HEK293 (cell line): ENCODE results near the gene RNF151.

Experiments
- CTCF ChIA-PET: fragments of 350-600 bp; formaldehyde crosslinking; extraction: SDS; loops from one replicate; lab custom pipeline; 2021; ENCODE audit warnings: antibody characterized with exemption; lab: Yijun Ruan, JAX
- POLR2A ChIA-PET: fragments of 300-600 bp; formaldehyde crosslinking; extraction: SDS; loops from one replicate; lab custom pipeline; 2020; ENCODE audit warnings: antibody characterized with exemption, inconsistent platforms; lab: Yijun Ruan, JAX
- H3K27ac ChIP-seq: fragments of 200-500 bp; sonication (Bioruptor generic); 2 replicates; pipeline ENCODE4 v1.5.1; 2014; ENCODE audit warnings: low read depth, low read length, control low read depth, inconsistent platforms; ENCODE audit errors: extremely low read depth
- H3K36me3 ChIP-seq, 2 experiments: fragments of 200-500 bp in 1 of 2; sonication (Bioruptor generic) in 1 of 2; 1 replicate in 1 of 2; 2 replicates in 1 of 2; pipeline ENCODE4 v1.5.1; 2014 to 2017; ENCODE audit warnings: inconsistent platforms in 2 of 2, low read length in 2 of 2; ENCODE audit not compliant: control insufficient read depth in 2 of 2, insufficient read depth in 1 of 2
- H3K4me1 ChIP-seq: fragments of 200-500 bp; sonication (Bioruptor generic); 2 replicates; pipeline ENCODE4 v1.5.1; 2014; ENCODE audit warnings: mild to moderate bottlenecking, low read length, inconsistent platforms; ENCODE audit not compliant: control insufficient read depth, insufficient read depth
- H3K4me3 ChIP-seq: 2 replicates; pipeline ENCODE4 v1.5.1; 2011; ENCODE audit warnings: low read depth, mild to moderate bottlenecking, control low read depth, low read length, moderate library complexity
- H3K9me3 ChIP-seq: fragments of 200-500 bp; sonication (Bioruptor generic); 2 replicates; pipeline ENCODE4 v1.5.1; 2014; ENCODE audit warnings: low read depth, low read length, inconsistent platforms; ENCODE audit not compliant: control insufficient read depth, insufficient read depth
- BCL11B ChIP-seq: fragments of 450-650 bp; formaldehyde crosslinking; IDR thresholded peaks from 2 replicates; pipeline ENCODE4 v1.5.1; 2016; ENCODE audit warnings: low read depth, missing biosample characterization, missing genetic modification characterization
- EGR2 ChIP-seq: fragments of 450-650 bp; formaldehyde crosslinking; IDR thresholded peaks from 2 replicates; pipeline ENCODE4 v1.5.1; 2016; ENCODE audit warnings: low read depth, missing biosample characterization, missing genetic modification characterization
- KLF7 ChIP-seq: fragments of 450-650 bp; formaldehyde crosslinking; IDR thresholded peaks from 2 replicates; pipeline ENCODE4 v1.5.1; 2016; ENCODE audit warnings: missing biosample characterization, missing genetic modification characterization, borderline replicate concordance
- SP2 ChIP-seq: fragments of 450-650 bp; formaldehyde crosslinking; IDR thresholded peaks from 2 replicates; pipeline ENCODE4 v1.5.1; 2016; ENCODE audit warnings: missing biosample characterization, missing genetic modification characterization
- SP3 ChIP-seq: fragments of 450-650 bp; formaldehyde crosslinking; IDR thresholded peaks from 2 replicates; pipeline ENCODE4 v1.5.1; 2016; ENCODE audit warnings: missing biosample characterization, missing genetic modification characterization
- ZBTB21 ChIP-seq: fragments of 450-650 bp; formaldehyde crosslinking; IDR thresholded peaks from 2 replicates; pipeline ENCODE4 v1.5.1; 2017; ENCODE audit warnings: missing biosample characterization, missing genetic modification characterization
- ZEB2 ChIP-seq: fragments of 450-650 bp; formaldehyde crosslinking; IDR thresholded peaks from 2 replicates; pipeline ENCODE4 v1.5.1; 2016; ENCODE audit warnings: missing biosample characterization, missing genetic modification characterization
- ZNF121 ChIP-seq: fragments of 450-650 bp; formaldehyde crosslinking; IDR thresholded peaks from 2 replicates; pipeline ENCODE4 v1.5.1; 2016; ENCODE audit warnings: missing biosample characterization, missing genetic modification characterization
- ZNF202 ChIP-seq: fragments of 450-650 bp; formaldehyde crosslinking; IDR thresholded peaks from 2 replicates; pipeline ENCODE4 v1.5.1; 2016; ENCODE audit warnings: missing biosample characterization, missing genetic modification characterization, borderline replicate concordance
- ZNF221 ChIP-seq: fragments of 450-650 bp; formaldehyde crosslinking; IDR thresholded peaks from 2 replicates; pipeline ENCODE4 v1.5.1; 2017; ENCODE audit warnings: missing biosample characterization, missing genetic modification characterization, borderline replicate concordance
- ZNF223 ChIP-seq: fragments of 450-650 bp; formaldehyde crosslinking; IDR thresholded peaks from 2 replicates; pipeline ENCODE4 v1.5.1; 2016; ENCODE audit warnings: missing biosample characterization, missing genetic modification characterization
- ZNF248 ChIP-seq: fragments of 450-650 bp; formaldehyde crosslinking; IDR thresholded peaks from 2 replicates; pipeline ENCODE4 v1.5.1; 2017; ENCODE audit warnings: missing biosample characterization, missing genetic modification characterization
- ZNF292 ChIP-seq: fragments of 450-650 bp; formaldehyde crosslinking; IDR thresholded peaks from 2 replicates; pipeline ENCODE4 v1.5.1; 2016; ENCODE audit warnings: low read depth, missing biosample characterization, missing genetic modification characterization, borderline replicate concordance
- ZNF366 ChIP-seq: fragments of 450-650 bp; formaldehyde crosslinking; conservative IDR thresholded peaks from 2 replicates; pipeline ENCODE4 v1.5.1; 2016; ENCODE audit warnings: missing biosample characterization, missing genetic modification characterization
- ZNF571 ChIP-seq: fragments of 450-650 bp; formaldehyde crosslinking; IDR thresholded peaks from 2 replicates; pipeline ENCODE4 v1.5.0; 2017; ENCODE audit warnings: missing biosample characterization, missing genetic modification characterization
- ZNF658 ChIP-seq: fragments of 450-650 bp; formaldehyde crosslinking; IDR thresholded peaks from 2 replicates; pipeline ENCODE4; 2016; ENCODE audit warnings: missing biosample characterization, missing genetic modification characterization
- ZNF664 ChIP-seq: fragments of 450-650 bp; formaldehyde crosslinking; IDR thresholded peaks from 2 replicates; pipeline ENCODE4 v1.5.1; 2016; ENCODE audit warnings: missing biosample characterization, missing genetic modification characterization
- ZNF701 ChIP-seq: fragments of 450-650 bp; formaldehyde crosslinking; IDR thresholded peaks from 2 replicates; pipeline ENCODE4 v1.5.1; 2016; ENCODE audit warnings: missing biosample characterization, missing genetic modification characterization
- ZNF837 ChIP-seq: fragments of 450-650 bp; formaldehyde crosslinking; IDR thresholded peaks from 2 replicates; pipeline ENCODE4 v1.5.1; 2016; ENCODE audit warnings: missing biosample characterization, missing genetic modification characterization
- TF ChIP-seq, protein P1 (sequence below): fragments of 450-650 bp; formaldehyde crosslinking; IDR thresholded peaks from 2 replicates; pipeline ENCODE4 v1.5.1; 2016; ENCODE audit warnings: missing biosample characterization, missing genetic modification characterization
- TF ChIP-seq, protein P2 (sequence below): fragments of 450-650 bp; formaldehyde crosslinking; IDR thresholded peaks from 2 replicates; pipeline ENCODE4 v1.5.1; 2017; ENCODE audit warnings: missing biosample characterization, missing genetic modification characterization
- TF ChIP-seq, protein P3 (sequence below): fragments of 450-650 bp; formaldehyde crosslinking; IDR thresholded peaks from 2 replicates; pipeline ENCODE4 v1.5.1; 2016; ENCODE audit warnings: missing biosample characterization, missing genetic modification characterization
- TF ChIP-seq, protein P4 (sequence below): fragments of 450-650 bp; formaldehyde crosslinking; IDR thresholded peaks from 2 replicates; pipeline ENCODE4 v1.5.1; 2016; ENCODE audit warnings: missing biosample characterization, missing genetic modification characterization

The RNF151 gene

DNA sequence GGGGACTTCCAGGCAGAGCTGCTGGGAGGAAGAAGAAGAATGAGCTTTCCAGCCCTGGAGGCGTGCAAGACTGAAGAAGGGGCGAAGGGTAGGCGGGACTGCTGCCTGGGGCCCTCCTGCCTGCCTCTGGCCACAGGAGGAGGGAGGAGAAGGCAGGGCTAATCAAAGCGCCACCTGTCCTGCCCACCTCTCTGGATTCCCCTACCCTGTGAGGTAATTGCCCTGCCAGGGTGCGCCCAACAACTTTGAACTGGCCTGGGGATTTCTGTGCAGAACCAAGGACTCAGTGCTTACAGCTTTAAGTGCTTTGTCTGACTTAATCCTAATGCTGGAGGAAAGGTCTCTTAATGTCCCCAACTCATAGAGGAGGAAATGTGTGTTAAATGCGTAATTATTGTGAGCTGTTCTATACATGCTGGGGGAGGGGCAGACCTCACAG is 14.8 kb downstream of the RNF151 start, which contains the start of gene NOXO1 (continued):
- TF ChIP-seq, protein P1, sequence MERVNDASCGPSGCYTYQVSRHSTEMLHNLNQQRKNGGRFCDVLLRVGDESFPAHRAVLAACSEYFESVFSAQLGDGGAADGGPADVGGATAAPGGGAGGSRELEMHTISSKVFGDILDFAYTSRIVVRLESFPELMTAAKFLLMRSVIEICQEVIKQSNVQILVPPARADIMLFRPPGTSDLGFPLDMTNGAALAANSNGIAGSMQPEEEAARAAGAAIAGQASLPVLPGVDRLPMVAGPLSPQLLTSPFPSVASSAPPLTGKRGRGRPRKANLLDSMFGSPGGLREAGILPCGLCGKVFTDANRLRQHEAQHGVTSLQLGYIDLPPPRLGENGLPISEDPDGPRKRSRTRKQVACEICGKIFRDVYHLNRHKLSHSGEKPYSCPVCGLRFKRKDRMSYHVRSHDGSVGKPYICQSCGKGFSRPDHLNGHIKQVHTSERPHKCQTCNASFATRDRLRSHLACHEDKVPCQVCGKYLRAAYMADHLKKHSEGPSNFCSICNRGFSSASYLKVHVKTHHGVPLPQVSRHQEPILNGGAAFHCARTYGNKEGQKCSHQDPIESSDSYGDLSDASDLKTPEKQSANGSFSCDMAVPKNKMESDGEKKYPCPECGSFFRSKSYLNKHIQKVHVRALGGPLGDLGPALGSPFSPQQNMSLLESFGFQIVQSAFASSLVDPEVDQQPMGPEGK (tag by site-specific recombination) = peak; percentile 9; the same call in 1 of the 2 replicates
- TF ChIP-seq SP2 (tag by site-specific recombination) (peak; percentile 51), ZNF223 (no peak), SP3 (tag by site-specific recombination) (no peak), EGR2 (tag by site-specific recombination) (peak; percentile 41; the same call in 1 of the 2 replicates), ZNF701 (no peak), ZNF292 (tag by site-specific recombination) (no peak)
- TF ChIP-seq, protein P2, sequence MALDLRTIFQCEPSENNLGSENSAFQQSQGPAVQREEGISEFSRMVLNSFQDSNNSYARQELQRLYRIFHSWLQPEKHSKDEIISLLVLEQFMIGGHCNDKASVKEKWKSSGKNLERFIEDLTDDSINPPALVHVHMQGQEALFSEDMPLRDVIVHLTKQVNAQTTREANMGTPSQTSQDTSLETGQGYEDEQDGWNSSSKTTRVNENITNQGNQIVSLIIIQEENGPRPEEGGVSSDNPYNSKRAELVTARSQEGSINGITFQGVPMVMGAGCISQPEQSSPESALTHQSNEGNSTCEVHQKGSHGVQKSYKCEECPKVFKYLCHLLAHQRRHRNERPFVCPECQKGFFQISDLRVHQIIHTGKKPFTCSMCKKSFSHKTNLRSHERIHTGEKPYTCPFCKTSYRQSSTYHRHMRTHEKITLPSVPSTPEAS (tag by site-specific recombination) = no peak
- TF ChIP-seq, all 188 proteins: peak for 6

DNA sequence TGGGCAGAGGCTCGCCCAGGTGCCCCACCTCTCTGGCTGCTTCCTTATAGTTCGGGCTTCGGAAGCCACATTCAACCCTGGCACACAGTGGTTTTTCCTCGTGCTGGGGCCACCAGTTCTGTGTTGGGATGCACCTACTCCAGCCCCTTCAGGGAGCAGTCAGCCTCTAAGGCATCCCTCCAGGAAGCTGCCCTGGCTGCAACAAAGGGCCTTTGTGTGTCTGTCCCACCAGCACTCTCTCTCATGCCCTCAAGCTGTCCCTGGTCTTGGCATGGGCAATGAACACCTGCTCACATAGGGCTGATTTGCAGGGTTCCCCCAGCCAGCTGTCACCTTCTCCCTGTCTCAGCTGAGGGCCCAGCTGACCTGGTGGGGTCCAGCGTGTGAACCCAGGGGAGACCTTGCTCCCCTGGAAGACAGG is 15.4 kb downstream of the RNF151 start:
- H3K4me1 ChIP-seq = peaks cover 7% of the 10 kb centered on the region; the same call in 1 of the 2 replicates
- H3K4me3 ChIP-seq = no peak overlapping the region
- no peak overlapping the region for H3K27ac ChIP-seq
- POLR2A ChIA-PET = interaction anchor here (1.0 to 10.1 kb wide), 4 partner anchors 10 to 173 kb away, joined by 3 to 76 read pairs (median 11); partner anchors contain the start of genes RPS2, TBL3 and TRAF7
- TF ChIP-seq ZNF837 (tag by site-specific recombination) (no peak), ZNF248 (tag by site-specific recombination) (no peak), ZNF664 (no peak), ZNF202 (tag by site-specific recombination) (no peak), ZNF658 (tag by site-specific recombination) (no peak), KLF7 (no peak), ZNF121 (tag by site-specific recombination) (no peak), ZNF366 (tag by site-specific recombination) (no peak), EGR2 (tag by site-specific recombination) (no peak), ZNF292 (tag by site-specific recombination) (no peak), ZNF221 (tag by site-specific recombination) (no peak), ZEB2 (tag by site-specific recombination) (no peak), BCL11B (tag by site-specific recombination) (no peak), ZBTB21 (tag by site-specific recombination) (no peak), ZNF571 (no peak)
- TF ChIP-seq, protein P3, sequence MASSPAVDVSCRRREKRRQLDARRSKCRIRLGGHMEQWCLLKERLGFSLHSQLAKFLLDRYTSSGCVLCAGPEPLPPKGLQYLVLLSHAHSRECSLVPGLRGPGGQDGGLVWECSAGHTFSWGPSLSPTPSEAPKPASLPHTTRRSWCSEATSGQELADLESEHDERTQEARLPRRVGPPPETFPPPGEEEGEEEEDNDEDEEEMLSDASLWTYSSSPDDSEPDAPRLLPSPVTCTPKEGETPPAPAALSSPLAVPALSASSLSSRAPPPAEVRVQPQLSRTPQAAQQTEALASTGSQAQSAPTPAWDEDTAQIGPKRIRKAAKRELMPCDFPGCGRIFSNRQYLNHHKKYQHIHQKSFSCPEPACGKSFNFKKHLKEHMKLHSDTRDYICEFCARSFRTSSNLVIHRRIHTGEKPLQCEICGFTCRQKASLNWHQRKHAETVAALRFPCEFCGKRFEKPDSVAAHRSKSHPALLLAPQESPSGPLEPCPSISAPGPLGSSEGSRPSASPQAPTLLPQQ (tag by site-specific recombination) = no peak
- TF ChIP-seq, protein P4, sequence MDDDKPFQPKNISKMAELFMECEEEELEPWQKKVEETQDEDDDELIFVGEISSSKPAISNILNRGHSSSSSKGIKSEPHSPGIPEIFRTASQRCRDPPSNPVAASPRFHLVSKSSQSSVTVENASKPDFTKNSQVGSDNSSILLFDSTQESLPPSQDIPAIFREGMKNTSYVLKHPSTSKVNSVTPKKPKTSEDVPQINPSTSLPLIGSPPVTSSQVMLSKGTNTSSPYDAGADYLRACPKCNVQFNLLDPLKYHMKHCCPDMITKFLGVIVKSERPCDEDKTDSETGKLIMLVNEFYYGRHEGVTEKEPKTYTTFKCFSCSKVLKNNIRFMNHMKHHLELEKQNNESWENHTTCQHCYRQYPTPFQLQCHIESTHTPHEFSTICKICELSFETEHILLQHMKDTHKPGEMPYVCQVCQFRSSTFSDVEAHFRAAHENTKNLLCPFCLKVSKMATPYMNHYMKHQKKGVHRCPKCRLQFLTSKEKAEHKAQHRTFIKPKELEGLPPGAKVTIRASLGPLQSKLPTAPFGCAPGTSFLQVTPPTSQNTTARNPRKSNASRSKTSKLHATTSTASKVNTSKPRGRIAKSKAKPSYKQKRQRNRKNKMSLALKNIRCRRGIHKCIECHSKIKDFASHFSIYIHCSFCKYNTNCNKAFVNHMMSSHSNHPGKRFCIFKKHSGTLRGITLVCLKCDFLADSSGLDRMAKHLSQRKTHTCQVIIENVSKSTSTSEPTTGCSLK = no peak
- TF ChIP-seq, all 188 proteins: peak for 0
- Histone ChIP-seq H3K9me3 (no peaks in the 10 kb centered on the region), H3K36me3 (peaks cover 0 to 47% of the 10 kb centered on the region in 2 experiments; a peak in 1 of 3 replicates)
- CTCF ChIA-PET = interaction anchor here (0.6 to 1.4 kb wide), 2 partner anchors 22 to 980 kb away, joined by 3 read pairs; no protein-coding TSS in a partner anchor
